Measurements from ENCODE around the gene DNAAF2. TPM values are rescaled to one million over a fixed set of nuclear protein-coding genes. Genes with fewer than 3 reads are reported as not detected.

DNAAF2 gene
- total and polyA plus RNA-seq, 2 donors (not counting 1 experiment from before 2014, with no cell fraction given) = 8.5 to 26.9 TPM

GRCh38 chr14:49654511-49654910, 19.5 kb upstream of the DNAAF2 start:
- H3K9ac ChIP-seq (ENCODE audit: low read length) = no peak overlapping the region
- H3K9me3 Mint-ChIP-seq (ENCODE audit: insufficient read depth) = no peaks in the 10 kb centered on the region
- no peak overlapping the region for H3K27ac ChIP-seq (ENCODE audit: low read length in 2 of 2)
- POLR2A ChIA-PET = no interaction called here
- no peaks in the 10 kb centered on the region for H3K27me3 Mint-ChIP-seq
- H3K4me3 ChIP-seq (ENCODE audit: control extremely low read depth in 1 of 5, extremely low read depth in 1 of 5, insufficient read depth in 1 of 5, low read depth in 2 of 5, low read length in 4 of 5) = no peak overlapping the region
- H3K27ac Mint-ChIP-seq = no peak overlapping the region
- intact Hi-C loops (cut with micrococcal nuclease) = no loop called here
- no peaks in the 10 kb centered on the region for H3K4me1 Mint-ChIP-seq
- ATAC-seq (ENCODE audit: low read depth) (no peak), DNase-seq (no peak)
- H3K4me1 ChIP-seq (ENCODE audit: control insufficient read depth in 2 of 2, insufficient read depth in 2 of 2, low read length in 2 of 2) = no peaks in the 10 kb centered on the region
- no peaks in the 10 kb centered on the region for H3K9me3 ChIP-seq (ENCODE audit: control extremely low read depth in 1 of 3, control insufficient read depth in 2 of 3, insufficient read depth in 1 of 3, low read length in 2 of 3)
- H3K27me3 ChIP-seq (replicated peaks in 1 of 4; ENCODE audit: control extremely low read depth in 1 of 4, control insufficient read depth in 3 of 4, insufficient read depth in 4 of 4, low read length in 3 of 4) = no peaks in the 10 kb centered on the region
- H3K4me3 Mint-ChIP-seq = no peak overlapping the region
- no peak overlapping the region for H3K4me2 ChIP-seq (replicated peaks; ENCODE audit: low read depth, low read length, poor library complexity, severe bottlenecking)
- H2AFZ ChIP-seq (ENCODE audit: insufficient read depth, low read depth, low read length, poor library complexity, severe bottlenecking) = no peak overlapping the region
- WGBS (ENCODE audit: insufficient coverage) = no CpG with 5 or more reads among the region's 3 CpGs
- no peaks in the 10 kb centered on the region for H3K36me3 ChIP-seq (replicated peaks in 1 of 2; ENCODE audit: control extremely low read depth in 1 of 2, control insufficient read depth in 1 of 2, extremely low read depth in 1 of 2, insufficient read depth in 2 of 2, low read length in 1 of 2)
- H4K20me1 ChIP-seq (ENCODE audit: control insufficient read depth, insufficient read depth, low read length, poor library complexity, severe bottlenecking) = no peaks in the 10 kb centered on the region
- TF ChIP-seq EZH2 (IDR thresholded peaks at IDR 0.05; ENCODE audit: borderline replicate concordance, insufficient read depth, low read depth, low read length, poor library complexity, severe bottlenecking) (no peak), CTCF (IDR thresholded peaks at IDR 0.05) (no peak)
- CTCF ChIA-PET = interaction anchor here (1.5 kb wide), 1 partner anchor 113 kb away, joined by 3 read pairs; the partner anchor contains the start of gene KLHDC2
- peaks cover 23% of the 10 kb centered on the region for H3K79me2 ChIP-seq (ENCODE audit: control insufficient read depth, insufficient read depth, low read length)

- H3K27ac Mint-ChIP-seq = peak overlapping the region; percentile 15
- no peak overlapping the region for H3K4me3 Mint-ChIP-seq
- ATAC-seq (ENCODE audit: low read depth) = no peak
- no peaks in the 10 kb centered on the region for H4K20me1 ChIP-seq (ENCODE audit: control insufficient read depth, insufficient read depth, low read length, poor library complexity, severe bottlenecking)
- H3K27ac ChIP-seq (ENCODE audit: low read length in 2 of 2) = no peak overlapping the region
- POLR2A ChIA-PET = no interaction called here
- TF ChIP-seq EZH2 (IDR thresholded peaks at IDR 0.05; ENCODE audit: borderline replicate concordance, insufficient read depth, low read depth, low read length, poor library complexity, severe bottlenecking) (no peak), CTCF (IDR thresholded peaks at IDR 0.05) (no peak)
- no peaks in the 10 kb centered on the region for H3K4me1 ChIP-seq (ENCODE audit: control insufficient read depth in 2 of 2, insufficient read depth in 2 of 2, low read length in 2 of 2)
- no peaks in the 10 kb centered on the region for H3K9me3 Mint-ChIP-seq (ENCODE audit: insufficient read depth)
- no peak overlapping the region for H2AFZ ChIP-seq (ENCODE audit: insufficient read depth, low read depth, low read length, poor library complexity, severe bottlenecking)
- no CpG with 5 or more reads among the region's 6 CpGs for WGBS (ENCODE audit: insufficient coverage)
- no peaks in the 10 kb centered on the region for H3K36me3 ChIP-seq (replicated peaks in 1 of 2; ENCODE audit: control extremely low read depth in 1 of 2, control insufficient read depth in 1 of 2, extremely low read depth in 1 of 2, insufficient read depth in 2 of 2, low read length in 1 of 2)
- no peaks in the 10 kb centered on the region for H3K4me1 Mint-ChIP-seq
- no peaks in the 10 kb centered on the region for H3K9me3 ChIP-seq (ENCODE audit: control extremely low read depth in 1 of 3, control insufficient read depth in 2 of 3, insufficient read depth in 1 of 3, low read length in 2 of 3)
- H3K4me3 ChIP-seq (ENCODE audit: control extremely low read depth in 1 of 5, extremely low read depth in 1 of 5, insufficient read depth in 1 of 5, low read depth in 2 of 5, low read length in 4 of 5) = no peak overlapping the region
- H3K9ac ChIP-seq (ENCODE audit: low read length) = no peak overlapping the region
- H3K27me3 Mint-ChIP-seq = no peaks in the 10 kb centered on the region
- peaks cover 32% of the 10 kb centered on the region for H3K79me2 ChIP-seq (ENCODE audit: control insufficient read depth, insufficient read depth, low read length)
- CTCF ChIA-PET = no interaction called here
- H3K27me3 ChIP-seq (replicated peaks in 1 of 4; ENCODE audit: control extremely low read depth in 1 of 4, control insufficient read depth in 3 of 4, insufficient read depth in 4 of 4, low read length in 3 of 4) = no peaks in the 10 kb centered on the region
- DNase-seq = no peak
- no peak overlapping the region for H3K4me2 ChIP-seq (replicated peaks; ENCODE audit: low read depth, low read length, poor library complexity, severe bottlenecking)
- intact Hi-C loops (cut with micrococcal nuclease) = no loop called here
Measured at GRCh38 chr14:49653508-49653907, 18.5 kb upstream of the DNAAF2 start.

All from B cell (primary cell).